Fibroblast of mammary gland (primary cell): ENCODE results near the gene LENG9.
"Not testable (repeated sequence)": the region's sequence is repeated elsewhere in the genome, so short reads cannot be mapped to it uniquely, and the experiment has no call there.

Experiments used
- DNase-seq: peaks from one replicate; pipeline ENCODE4 v3.0.0-alpha.2; 2010; ENCODE audit warnings: low read depth
- H3K4me3 ChIP-seq: 2 replicates; pipeline ENCODE4 v1.5.1; 2011; ENCODE audit warnings: low read depth, mild to moderate bottlenecking, low read length, moderate library complexity; ENCODE audit not compliant: control insufficient read depth
- TF ChIP-seq, protein P1 (sequence below): conservative IDR thresholded peaks from 2 replicates; pipeline ENCODE4 v1.5.1; 2011; ENCODE audit warnings: low read depth, low read length, inconsistent platforms; ENCODE audit not compliant: control insufficient read depth, insufficient read depth

Gene LENG9

DNA sequence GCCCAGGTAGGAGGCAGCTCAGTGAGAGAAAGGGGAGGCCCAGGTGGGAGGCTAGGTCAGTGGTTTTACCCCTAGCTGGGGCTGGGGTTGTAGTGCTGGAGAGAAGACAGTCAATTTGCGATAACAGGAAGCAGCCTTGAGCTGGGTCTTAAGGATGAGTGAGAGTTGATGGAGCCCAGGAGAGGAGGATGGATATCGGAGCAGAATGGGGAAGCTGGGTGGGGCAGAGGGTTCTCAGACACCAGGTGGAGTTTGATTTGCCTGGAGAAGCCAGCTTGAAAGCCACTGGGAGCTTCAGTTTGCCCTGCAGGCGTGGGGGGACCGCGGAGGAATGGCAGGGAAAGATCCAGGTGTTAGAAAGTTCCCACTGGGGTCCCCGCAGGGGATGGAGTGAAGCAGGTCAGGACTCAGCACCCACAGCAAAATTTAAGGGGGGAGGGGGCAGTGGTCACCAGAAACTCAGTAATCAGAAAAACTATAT lies 10.4 kb upstream of the LENG9 start:
- H3K4me3 ChIP-seq = no peak overlapping the region
- TF ChIP-seq, protein P1, sequence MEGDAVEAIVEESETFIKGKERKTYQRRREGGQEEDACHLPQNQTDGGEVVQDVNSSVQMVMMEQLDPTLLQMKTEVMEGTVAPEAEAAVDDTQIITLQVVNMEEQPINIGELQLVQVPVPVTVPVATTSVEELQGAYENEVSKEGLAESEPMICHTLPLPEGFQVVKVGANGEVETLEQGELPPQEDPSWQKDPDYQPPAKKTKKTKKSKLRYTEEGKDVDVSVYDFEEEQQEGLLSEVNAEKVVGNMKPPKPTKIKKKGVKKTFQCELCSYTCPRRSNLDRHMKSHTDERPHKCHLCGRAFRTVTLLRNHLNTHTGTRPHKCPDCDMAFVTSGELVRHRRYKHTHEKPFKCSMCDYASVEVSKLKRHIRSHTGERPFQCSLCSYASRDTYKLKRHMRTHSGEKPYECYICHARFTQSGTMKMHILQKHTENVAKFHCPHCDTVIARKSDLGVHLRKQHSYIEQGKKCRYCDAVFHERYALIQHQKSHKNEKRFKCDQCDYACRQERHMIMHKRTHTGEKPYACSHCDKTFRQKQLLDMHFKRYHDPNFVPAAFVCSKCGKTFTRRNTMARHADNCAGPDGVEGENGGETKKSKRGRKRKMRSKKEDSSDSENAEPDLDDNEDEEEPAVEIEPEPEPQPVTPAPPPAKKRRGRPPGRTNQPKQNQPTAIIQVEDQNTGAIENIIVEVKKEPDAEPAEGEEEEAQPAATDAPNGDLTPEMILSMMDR = no peak
- no peak for DNase-seq

DNA sequence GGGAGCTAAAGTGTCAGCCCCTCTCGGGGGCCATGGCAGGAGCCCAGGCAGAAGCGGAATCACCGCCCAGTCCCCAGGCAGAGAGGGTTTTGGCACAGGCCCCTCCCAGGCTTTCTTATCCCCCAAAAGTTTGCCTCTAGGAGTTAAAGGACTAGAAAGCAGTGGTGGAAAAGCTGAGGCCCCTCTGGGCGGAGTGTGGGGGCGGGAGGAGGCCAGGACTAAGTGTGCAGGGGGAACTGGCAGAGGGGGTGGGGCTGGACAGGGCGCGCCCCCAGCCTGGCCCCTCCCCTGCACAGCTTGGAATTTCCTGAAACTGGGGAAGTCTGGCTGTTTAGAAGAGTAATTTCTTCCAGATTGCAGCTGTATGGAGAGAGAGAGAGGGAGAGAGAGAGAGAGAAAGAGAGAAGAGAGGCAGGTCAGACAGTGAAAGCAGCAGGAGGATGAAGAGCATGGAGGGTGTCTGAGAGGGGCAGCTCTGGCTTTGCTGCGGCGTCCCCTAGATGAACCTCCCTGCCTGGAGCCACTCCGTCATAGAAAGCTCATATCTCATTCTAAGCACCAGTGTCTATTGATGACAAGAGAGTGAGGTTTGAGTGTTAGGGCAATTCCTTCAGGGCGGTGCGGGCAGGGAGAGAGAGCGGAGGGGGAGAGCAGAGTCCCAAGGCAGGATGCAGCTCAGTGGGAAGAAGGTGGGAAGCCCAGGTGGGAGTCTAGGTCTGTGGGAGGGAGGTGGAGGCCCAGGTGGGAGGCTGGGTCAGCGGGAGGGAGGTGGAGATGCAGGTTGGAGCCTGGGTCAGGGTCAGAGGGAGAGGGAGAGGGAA lies 9.7 kb upstream of the LENG9 start, which contains the start of gene CDC42EP5:
Gene CDC42EP5 (minus strand): TSS at position 226 of the 821 bp plus-strand sequence. CDS start 7,749 bp downstream, outside the sequence.
- TF ChIP-seq, protein P1 = no peak
- peak within 1 kb of the TSS; percentile 52 for H3K4me3 ChIP-seq
- peak; percentile 78 for DNase-seq

DNA sequence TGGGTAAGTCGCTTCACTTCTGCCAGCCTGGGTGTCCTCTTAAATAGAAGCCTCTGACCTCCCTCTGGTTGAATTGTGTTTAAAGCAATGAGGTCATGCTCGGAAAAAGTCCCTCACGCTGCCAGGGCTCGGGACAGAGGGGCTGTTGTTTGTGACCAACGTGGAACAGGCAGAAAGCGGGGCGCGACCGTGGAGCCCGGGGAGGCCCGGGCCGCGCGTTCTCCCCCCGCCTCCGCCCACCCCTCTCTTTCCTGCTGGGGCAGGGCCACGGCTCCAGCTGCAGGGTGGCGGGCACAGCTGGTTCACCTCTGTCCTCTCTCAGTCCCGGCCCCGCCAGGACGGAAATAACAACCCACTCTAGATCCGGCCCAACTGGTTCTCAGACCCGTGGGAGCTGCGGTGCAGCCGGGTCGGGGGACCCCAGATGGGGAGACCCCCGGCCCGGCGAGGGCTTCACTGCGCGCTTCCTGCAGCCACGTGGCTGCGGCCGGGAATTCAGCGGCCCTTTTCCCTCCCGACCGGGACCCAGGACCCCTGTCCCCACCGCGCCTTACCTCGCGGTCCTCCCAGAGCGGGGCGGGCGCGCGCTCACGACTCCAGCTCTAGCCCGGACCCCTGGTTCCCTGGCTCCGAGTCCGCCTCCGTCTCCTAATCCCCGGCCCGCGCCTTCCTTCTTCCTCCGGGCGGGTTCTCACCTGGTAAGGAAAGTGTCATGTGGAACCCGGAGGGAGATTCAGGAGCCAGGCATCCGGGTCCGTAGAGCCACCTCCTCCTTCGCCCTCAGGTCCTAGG lies 7.6 kb upstream of the LENG9 start:
- peak overlapping the region; percentile 34 for H3K4me3 ChIP-seq
- DNase-seq = no peak
- TF ChIP-seq, protein P1 = no peak

DNA sequence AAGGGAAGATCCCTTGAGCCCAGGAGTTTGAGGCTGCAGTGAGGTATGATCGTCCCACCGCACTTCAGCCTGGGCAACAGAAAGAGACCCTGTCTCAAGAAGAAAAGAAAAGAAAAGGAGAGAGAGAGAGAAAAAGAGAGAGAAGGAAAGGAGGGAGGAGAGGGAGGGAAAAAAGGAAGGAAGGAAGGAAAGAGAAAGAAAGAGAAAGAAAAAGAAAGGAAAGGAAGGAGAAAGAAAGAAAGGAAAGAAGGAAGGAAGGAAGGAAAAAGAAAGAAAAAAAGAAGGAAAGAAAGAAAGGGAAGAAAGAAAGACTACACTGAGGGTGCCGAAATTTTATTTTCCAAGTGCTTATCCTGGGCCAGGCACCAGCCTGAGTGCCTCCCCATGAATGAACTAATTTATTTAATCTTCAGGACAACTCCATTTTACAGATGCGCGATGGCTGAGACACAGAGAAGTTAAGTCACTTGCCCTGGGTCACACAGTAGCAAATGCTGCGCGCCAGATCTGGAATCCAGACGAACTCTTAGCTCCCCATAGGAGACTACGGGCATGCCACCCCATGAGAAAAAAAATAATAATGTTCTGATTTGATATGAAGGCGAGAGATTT lies 6.8 kb upstream of the LENG9 start:
- TF ChIP-seq, protein P1 = no peak
- no peak overlapping the region for H3K4me3 ChIP-seq
- DNase-seq = no peak

DNA sequence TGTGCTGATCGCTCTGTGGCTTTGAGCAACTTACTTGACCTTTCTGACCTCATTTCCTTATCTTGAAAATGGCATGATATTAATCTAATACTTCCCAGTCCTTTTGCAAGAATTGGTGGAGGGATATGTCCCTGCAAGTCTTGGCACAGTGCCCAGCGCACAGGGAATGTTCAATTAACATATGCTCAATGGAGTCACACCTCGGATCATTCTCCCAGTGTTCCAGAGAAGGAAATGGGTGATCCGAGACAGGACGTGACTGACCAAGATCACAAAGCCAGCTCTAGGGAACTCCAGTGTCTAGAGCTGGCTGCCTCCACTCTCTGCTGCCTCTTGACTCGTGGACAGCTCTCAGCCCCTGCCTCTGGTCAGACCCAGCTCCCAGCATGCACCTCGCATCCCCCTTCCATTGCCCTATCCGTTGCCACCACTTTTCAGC lies 5.9 kb upstream of the LENG9 start:
- H3K4me3 ChIP-seq = no peak overlapping the region
- TF ChIP-seq, protein P1 = no peak
- no peak for DNase-seq

DNA sequence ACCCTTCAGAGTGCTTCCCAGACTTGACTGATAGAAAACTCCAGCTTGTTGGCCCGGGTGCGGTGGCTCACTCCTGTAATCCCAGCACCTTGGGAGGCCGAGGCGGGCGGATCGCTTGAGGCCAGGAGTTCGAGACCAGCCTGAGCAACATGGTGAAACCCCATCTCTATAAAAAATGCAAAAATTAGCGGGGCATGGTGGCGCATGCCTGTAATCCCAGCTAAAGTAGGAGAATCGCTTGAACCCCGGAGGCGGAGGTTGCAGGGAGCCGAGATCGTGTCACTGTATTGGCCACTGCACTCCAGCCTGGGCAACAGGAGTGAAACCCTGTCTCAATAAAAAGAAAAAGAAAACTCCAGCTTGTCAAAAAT lies 2.5 kb upstream of the LENG9 start:
- H3K4me3 ChIP-seq, DNase-seq: not testable (repeated sequence)

DNA sequence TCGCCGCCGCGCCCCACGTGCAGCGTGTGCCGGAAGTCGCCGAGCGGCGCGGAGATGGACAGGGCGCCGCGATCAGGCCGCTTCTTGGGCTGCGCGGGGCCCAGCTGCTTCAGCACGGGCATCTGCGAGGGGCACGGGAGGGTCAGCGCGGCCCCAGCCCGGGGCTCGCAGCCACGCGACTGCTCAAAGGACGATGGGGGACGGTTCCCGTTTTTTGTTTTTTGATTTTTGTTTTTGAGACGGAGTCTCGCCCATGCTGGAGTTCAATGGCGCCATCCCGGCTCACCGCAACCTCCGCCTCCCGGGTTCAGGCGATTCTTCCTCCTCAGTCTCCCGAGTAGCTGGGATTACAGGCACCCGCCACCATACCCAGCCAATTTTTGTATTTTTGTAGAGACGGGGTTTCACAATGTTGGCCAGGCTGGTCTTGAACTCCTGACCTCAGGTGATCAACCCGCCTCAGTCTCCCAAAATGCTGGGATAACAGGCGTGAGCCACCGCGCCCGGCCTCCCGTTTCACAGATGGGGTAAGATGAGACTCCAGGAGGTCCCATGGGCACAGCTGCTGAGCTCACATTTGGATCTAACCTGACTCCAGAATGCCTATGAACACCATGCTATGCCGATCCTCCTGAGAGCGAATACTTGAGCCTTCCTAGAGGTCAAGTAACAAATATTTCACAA lies 2.0 kb upstream of the LENG9 start:
- TF ChIP-seq, protein P1 = no peak
- H3K4me3 ChIP-seq = no peak overlapping the region
- no peak for DNase-seq
